Measurements from ENCODE around the gene STK36.

The STK36 gene

GRCh38 chr2:218671654-218672566, at the start of gene STK36, which contains the start of gene RNF25:
Gene STK36 (plus strand): TSS chr2:218672086. CDS start chr2:218672830, 744 bp downstream.
Gene RNF25 (minus strand): TSS chr2:218672002. CDS start chr2:218671970, 32 bp downstream.
- DNase-seq (ENCODE audit: low spot score), result peak; percentile 88
- POLR2A ChIA-PET (ENCODE audit: low non-redundant PET), result interaction anchor here (0.5 to 1.4 kb wide), 4 partner anchors 12 to 398 kb away, joined by 3 to 21 read pairs (median 3); partner anchors contain the start of genes BCS1L and ZNF142
- TF ChIP-seq CTCF (conservative IDR thresholded peaks at IDR 0.05; ENCODE audit: low read depth), result no peak
- CTCF ChIA-PET, result interaction anchor here (0.7 to 2.1 kb wide), 5 partner anchors 13 to 420 kb away, joined by 3 to 8 read pairs (median 6); no protein-coding TSS in a partner anchor
- H3K27ac ChIP-seq, result peak within 1 kb of the TSS; percentile 85

- TF ChIP-seq CTCF (conservative IDR thresholded peaks at IDR 0.05; ENCODE audit: low read depth), result no peak
- DNase-seq (ENCODE audit: low spot score), result no peak
- POLR2A ChIA-PET (ENCODE audit: low non-redundant PET), result interaction anchor here (0.7 kb wide), 1 partner anchor 20 kb away, joined by 5 read pairs; no protein-coding TSS in a partner anchor
- CTCF ChIA-PET, result interaction anchor here (0.6 to 0.7 kb wide), 2 partner anchors 12 to 120 kb away, joined by 3 to 4 read pairs; no protein-coding TSS in a partner anchor
- no peak overlapping the region for H3K27ac ChIP-seq
These were observed 49.1 kb upstream of the STK36 start for GRCh38 chr2:218622606-218623365.

- ChIA-PET POLR2A (ENCODE audit: low non-redundant PET) (no interaction called here), CTCF (interaction anchor here (0.7 kb wide), 1 partner anchor 11 kb away, joined by 4 read pairs; no protein-coding TSS in a partner anchor)
- DNase-seq (ENCODE audit: low spot score), result no peak
- no peak for TF ChIP-seq CTCF (conservative IDR thresholded peaks at IDR 0.05; ENCODE audit: low read depth)
- no peak overlapping the region for H3K27ac ChIP-seq
These were observed 48.5 kb upstream of the STK36 start for GRCh38 chr2:218623366-218623705.

- no peak overlapping the region for H3K27ac ChIP-seq
- no peak for TF ChIP-seq CTCF (conservative IDR thresholded peaks at IDR 0.05; ENCODE audit: low read depth)
- DNase-seq (ENCODE audit: low spot score), result no peak
- ChIA-PET CTCF (no interaction called here), POLR2A (ENCODE audit: low non-redundant PET) (no interaction called here)
These were observed 45.5 kb upstream of the STK36 start for GRCh38 chr2:218626369-218626768.

- ChIA-PET CTCF (no interaction called here), POLR2A (ENCODE audit: low non-redundant PET) (no interaction called here)
- TF ChIP-seq CTCF (conservative IDR thresholded peaks at IDR 0.05; ENCODE audit: low read depth), result no peak
- H3K27ac ChIP-seq, result no peak overlapping the region
- DNase-seq (ENCODE audit: low spot score), result no peak
These were observed 43.9 kb upstream of the STK36 start for GRCh38 chr2:218627939-218628338.

- ChIA-PET CTCF (interaction anchor here (0.7 kb wide), 1 partner anchor 259 kb away, joined by 4 read pairs; no protein-coding TSS in a partner anchor), POLR2A (ENCODE audit: low non-redundant PET) (no interaction called here)
- H3K27ac ChIP-seq, result peak overlapping the region; percentile 34; the same call in 1 of the 2 replicates
- DNase-seq (ENCODE audit: low spot score), result peak; percentile 76
- no peak for TF ChIP-seq CTCF (conservative IDR thresholded peaks at IDR 0.05; ENCODE audit: low read depth)
These were observed 40.0 kb upstream of the STK36 start for GRCh38 chr2:218631837-218632236.

Measured in RWPE1 (cell line).